ACC112 (cell line): Measurements from ENCODE around the gene CCSER1.

Experiments used
- H2AFZ ChIP-seq: fragments of 200-600 bp; sonication (generic); one replicate; pipeline ENCODE4 v1.6.0; 2017; ENCODE audit warnings: antibody characterized with exemption, low read length; ENCODE audit not compliant: unreplicated experiment
- H3K27ac ChIP-seq: fragments of 200-600 bp; sonication (generic); 2 replicates; pipeline ENCODE4 v1.5.1; 2014; ENCODE audit warnings: low read depth, mild to moderate bottlenecking, antibody characterized with exemption, low read length, moderate library complexity
- H3K27me3 ChIP-seq: fragments of 200-600 bp; sonication (generic); 2 replicates; pipeline ENCODE4 v1.6.1; 2014; ENCODE audit warnings: mild to moderate bottlenecking, antibody characterized with exemption, low read length, moderate library complexity, mixed read lengths; ENCODE audit not compliant: insufficient read depth
- H3K36me3 ChIP-seq: fragments of 200-600 bp; sonication (generic); 2 replicates; pipeline ENCODE4 v1.6.1; 2016; ENCODE audit warnings: mild to moderate bottlenecking, antibody characterized with exemption, low read length, moderate library complexity, mixed read lengths; ENCODE audit not compliant: insufficient read depth
- H3K4me1 ChIP-seq: fragments of 200-600 bp; sonication (generic); one replicate; pipeline ENCODE4 v1.6.1; 2016; ENCODE audit warnings: low read length, mixed read lengths; ENCODE audit not compliant: insufficient read depth, unreplicated experiment, control insufficient read depth
- H3K4me3 ChIP-seq: fragments of 200-600 bp; sonication (generic); 2 replicates; pipeline ENCODE4 v1.5.1; 2014; ENCODE audit warnings: mild to moderate bottlenecking, low read depth, low read length
- H3K79me2 ChIP-seq: fragments of 200-600 bp; sonication (generic); one replicate; pipeline ENCODE4 v1.6.0; 2016; ENCODE audit warnings: low read length; ENCODE audit not compliant: control insufficient read depth, unreplicated experiment, insufficient read depth

Gene CCSER1

DNA sequence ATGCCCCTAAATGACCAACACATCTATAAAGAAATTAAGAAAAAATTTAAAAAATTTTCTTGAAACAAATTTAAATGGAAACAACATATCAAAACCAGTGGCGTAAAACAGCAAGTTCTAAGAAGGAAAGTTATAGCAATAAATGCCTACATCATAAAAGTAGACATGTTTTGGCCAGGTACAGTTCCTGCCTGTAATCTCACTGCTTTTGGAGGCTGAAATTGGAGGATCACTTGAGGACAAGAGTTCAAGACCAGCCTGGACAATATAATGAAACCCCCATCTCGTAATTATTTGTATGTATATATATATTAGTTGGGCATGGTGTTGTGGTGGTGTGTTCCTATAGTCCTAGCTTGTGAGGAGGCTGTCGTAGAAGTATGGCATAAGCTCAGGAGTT is 1504.1 kb downstream of the CCSER1 start:
- Histone ChIP-seq H2AFZ (no peak overlapping the region), H3K4me1 (no peaks in the 10 kb centered on the region), H3K79me2 (no peaks in the 10 kb centered on the region), H3K27me3 (no peaks in the 10 kb centered on the region), H3K36me3 (no peaks in the 10 kb centered on the region), H3K27ac (no peak overlapping the region), H3K4me3 (no peak overlapping the region)

DNA sequence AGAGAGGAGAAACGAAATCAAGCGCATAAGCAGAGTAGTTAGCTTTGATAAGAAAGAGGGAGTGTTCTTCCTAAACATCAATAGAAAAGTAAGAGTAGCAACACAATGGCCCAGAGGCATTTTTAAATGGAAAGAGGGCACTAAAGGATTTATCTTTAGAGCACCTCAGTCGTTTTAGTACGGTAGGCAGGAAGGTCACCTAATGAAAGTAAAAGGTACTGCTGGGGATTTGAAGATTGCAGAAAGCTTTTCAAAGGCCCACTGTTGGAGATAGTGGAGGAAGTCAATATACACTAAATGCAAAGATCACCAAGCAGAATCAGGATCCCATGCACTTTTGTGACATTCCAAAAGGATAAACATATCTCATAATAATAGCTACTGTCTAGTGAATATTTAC is 1508.9 kb downstream of the CCSER1 start:
- no peaks in the 10 kb centered on the region for H3K36me3 ChIP-seq
- no peak overlapping the region for H2AFZ ChIP-seq
- H3K4me1 ChIP-seq, result no peaks in the 10 kb centered on the region
- H3K4me3 ChIP-seq, result no peak overlapping the region
- H3K27me3 ChIP-seq, result no peaks in the 10 kb centered on the region
- no peaks in the 10 kb centered on the region for H3K79me2 ChIP-seq
- H3K27ac ChIP-seq, result no peak overlapping the region
